CD14-positive monocyte (primary cell): ENCODE results near the gene FAM120B. TPM values are rescaled to one million over a fixed set of nuclear protein-coding genes. Genes with fewer than 3 reads are reported as not detected.

Source experiments
- DNase-seq, 3 donors: peaks; one replicate each; pipeline ENCODE4 v3.0.0-alpha.2; 2011 to 2022
- H2AFZ ChIP-seq: 2 replicates; pipeline ENCODE4 v1.6.0; 2012; ENCODE audit warnings: mild to moderate bottlenecking, low read depth, low read length, inconsistent platforms; ENCODE audit not compliant: insufficient read depth, poor library complexity, severe bottlenecking
- H3K27ac ChIP-seq, 2 donors: 1 replicate in 1 of 2; 2 replicates in 1 of 2; pipeline ENCODE4 v1.5.1; 2012 to 2013; ENCODE audit warnings: low read length in 2 of 2, control low read depth in 1 of 2, inconsistent platforms in 1 of 2, low read depth in 1 of 2, mild to moderate bottlenecking in 1 of 2
- H3K27me3 ChIP-seq, 2 donors: one replicate each; pipeline versions ENCODE4 v1.6.0 to v1.6.1; 2011 to 2013; ENCODE audit warnings: low read length in 2 of 2; ENCODE audit not compliant: control insufficient read depth in 2 of 2, insufficient read depth in 2 of 2
- H3K36me3 ChIP-seq, 2 donors: replicated peaks in 1 of 2; 1 replicate in 1 of 2; 2 replicates in 1 of 2; pipeline versions ENCODE4 v1.5.1 to v1.6.1; 2012 to 2013; ENCODE audit warnings: low read length in 2 of 2, control low read depth in 1 of 2, inconsistent platforms in 1 of 2, mild to moderate bottlenecking in 1 of 2; ENCODE audit not compliant: insufficient read depth in 2 of 2, control insufficient read depth in 1 of 2
- H3K4me1 ChIP-seq, 2 donors: 1 replicate in 1 of 2; 2 replicates in 1 of 2; pipeline versions ENCODE4 v1.5.1 to v1.6.1; 2012 to 2013; ENCODE audit warnings: low read length in 2 of 2, control low read depth in 1 of 2, inconsistent platforms in 1 of 2, mild to moderate bottlenecking in 1 of 2, moderate library complexity in 1 of 2; ENCODE audit not compliant: insufficient read depth in 2 of 2, control insufficient read depth in 1 of 2
- H3K4me2 ChIP-seq: replicated peaks from 2 replicates; pipeline ENCODE3; 2012; ENCODE audit warnings: low read length, moderate library complexity, mild to moderate bottlenecking; ENCODE audit not compliant: poor library complexity, severe bottlenecking; ENCODE audit errors: extremely low read depth
- H3K4me3 ChIP-seq, 3 experiments: fragments of 200-600 bp in 1 of 3; sonication (generic) in 1 of 3; replicated peaks in 1 of 3; 1 replicate in 2 of 3; 2 replicates in 1 of 3; pipeline ENCODE4 v1.5.1; 2011 to 2013; ENCODE audit warnings: low read length in 3 of 3, mild to moderate bottlenecking in 3 of 3, control low read depth in 2 of 3, low read depth in 2 of 3, inconsistent platforms in 1 of 3, moderate library complexity in 1 of 3
- H3K79me2 ChIP-seq: 2 replicates; pipeline ENCODE4 v1.6.0; 2012; ENCODE audit warnings: mild to moderate bottlenecking, control low read depth, inconsistent platforms, low read length, moderate library complexity; ENCODE audit not compliant: insufficient read depth
- H3K9ac ChIP-seq: 2 replicates; pipeline ENCODE4 v1.6.0; 2017; ENCODE audit warnings: low read length, mild to moderate bottlenecking; ENCODE audit not compliant: insufficient read depth, poor library complexity, severe bottlenecking
- H3K9me3 ChIP-seq, 2 donors: replicated peaks in 1 of 2; 1 replicate in 1 of 2; 2 replicates in 1 of 2; pipeline versions ENCODE4 v1.5.1 to v1.6.1; 2012 to 2013; ENCODE audit warnings: low read length in 2 of 2, control low read depth in 1 of 2; ENCODE audit not compliant: control insufficient read depth in 1 of 2, insufficient read depth in 1 of 2
- H4K20me1 ChIP-seq: 2 replicates; pipeline ENCODE4 v1.6.0; 2012; ENCODE audit warnings: mild to moderate bottlenecking, low read length, control low read depth, moderate library complexity; ENCODE audit not compliant: insufficient read depth
- H3K27ac Mint-ChIP-seq, 7 donors: one replicate each; pipeline ENCODE4 v1.8.0; 2020; ENCODE audit warnings: mild to moderate bottlenecking in 7 of 7, mixed read lengths in 7 of 7, moderate library complexity in 6 of 7, inconsistent platforms in 2 of 7
- H3K27me3 Mint-ChIP-seq, 3 donors: one replicate each; pipeline ENCODE4 v1.8.0; 2021 to 2022; ENCODE audit warnings: low read depth in 3 of 3, mild to moderate bottlenecking in 3 of 3, mixed read lengths in 3 of 3, moderate library complexity in 3 of 3, inconsistent platforms in 1 of 3
- H3K36me3 Mint-ChIP-seq, 2 donors: one replicate each; pipeline ENCODE4 v1.8.0; 2020; ENCODE audit warnings: mixed read lengths in 2 of 2, inconsistent platforms in 1 of 2, mild to moderate bottlenecking in 1 of 2
- H3K4me1 Mint-ChIP-seq: one replicate; pipeline ENCODE4 v1.8.0; 2020; ENCODE audit warnings: mild to moderate bottlenecking, mixed read lengths
- H3K4me3 Mint-ChIP-seq, 2 donors: one replicate each; pipeline ENCODE4 v1.8.0; 2020; ENCODE audit warnings: mild to moderate bottlenecking in 2 of 2, mixed read lengths in 2 of 2, moderate library complexity in 1 of 2
- H3K9me3 Mint-ChIP-seq, 7 donors: one replicate each; pipeline ENCODE4 v1.8.0; 2020 to 2022; ENCODE audit warnings: mixed read lengths in 7 of 7, mild to moderate bottlenecking in 6 of 7, moderate library complexity in 6 of 7, inconsistent platforms in 2 of 7
- CTCF ChIP-seq: fragments of 200-600 bp; IDR thresholded peaks from one replicate; pipeline ENCODE4 v1.8.0; 2022; ENCODE audit warnings: antibody characterized with exemption, mild to moderate bottlenecking
- WGBS: methylation state at CpG from one replicate; pipeline ENCODE4 v1.1.5; 2013; ENCODE audit warnings: missing lambda C conversion rate; ENCODE audit not compliant: insufficient coverage; 5-methylcytosine and 5-hydroxymethylcytosine counted together
- intact Hi-C, 2 donors: fragments of 100-400 bp; cut with micrococcal nuclease; formaldehyde crosslinking; loops; one replicate each; pipeline versions ENCODE4 v1.15.0 to v1.15.1; 2023
- polyA plus RNA-seq, 3 donors: library from polyadenylated mRNA; depleted of rRNA in 1 of 3; unstranded in 2 of 3; stranded (reverse) in 1 of 3; fragments of 300-500 nt in 2 of 3; fragments of >200 nt in 1 of 3; fragmentation: Illumina TruSeq in 2 of 3; gene quantifications; 1 replicate in 2 of 3; 2 replicates in 1 of 3; pipeline ENCODE4 v1.2.3, GENCODE V29; 2012 to 2021

FAM120B gene
- polyA plus RNA-seq, 3 donors, result 10.6 to 20.2 (median 11.2) TPM

GRCh38 chr6:170410241-170410640, 103.7 kb downstream of the FAM120B start:
- peaks cover 19 to 21% of the 10 kb centered on the region in 2 donors for H3K36me3 Mint-ChIP-seq
- no peak overlapping the region for H2AFZ ChIP-seq
- no peak overlapping the region for H3K9ac ChIP-seq
- intact Hi-C loops, result no loop called here
- no peaks in the 10 kb centered on the region for H3K27me3 ChIP-seq
- H3K79me2 ChIP-seq, result no peaks in the 10 kb centered on the region
- H3K27ac Mint-ChIP-seq, result no peak overlapping the region
- no peak for DNase-seq
- H3K4me2 ChIP-seq, result no peak overlapping the region
- no peaks in the 10 kb centered on the region for H3K4me1 Mint-ChIP-seq
- no peak overlapping the region for H3K4me3 ChIP-seq
- H3K27ac ChIP-seq, result no peak overlapping the region
- no peaks in the 10 kb centered on the region for H3K4me1 ChIP-seq
- peaks cover 0 to 6% (median 2%) of the 10 kb centered on the region in 3 donors for H3K27me3 Mint-ChIP-seq
- no peak for TF ChIP-seq CTCF
- no peak overlapping the region for H3K4me3 Mint-ChIP-seq
- WGBS, result 100% methylated on average over 4 of the region's 5 CpGs
- H4K20me1 ChIP-seq, result no peaks in the 10 kb centered on the region
- peaks cover 5 to 25% (median 9%) of the 10 kb centered on the region in 7 donors for H3K9me3 Mint-ChIP-seq
- H3K9me3 ChIP-seq, result no peaks in the 10 kb centered on the region
- peaks cover 8 to 14% of the 10 kb centered on the region in 2 donors for H3K36me3 ChIP-seq

- intact Hi-C loops, result no loop called here
- peaks cover 1 to 17% (median 7%) of the 10 kb centered on the region in 7 donors for H3K9me3 Mint-ChIP-seq
- no peaks in the 10 kb centered on the region for H3K9me3 ChIP-seq
- no peak overlapping the region for H3K27ac ChIP-seq
- no peak overlapping the region for H3K4me2 ChIP-seq
- DNase-seq, result no peak
- H3K27ac Mint-ChIP-seq, result peak overlapping the region in 1 of 7 donors; percentile 14
- H3K79me2 ChIP-seq, result no peaks in the 10 kb centered on the region
- no peaks in the 10 kb centered on the region for H3K4me1 Mint-ChIP-seq
- no peaks in the 10 kb centered on the region for H3K4me1 ChIP-seq
- H3K4me3 ChIP-seq, result no peak overlapping the region
- no peak overlapping the region for H3K9ac ChIP-seq
- 79% methylated on average over 2 of the region's 4 CpGs for WGBS
- no peak overlapping the region for H2AFZ ChIP-seq
- no peak overlapping the region for H3K4me3 Mint-ChIP-seq
- no peak for TF ChIP-seq CTCF
- H3K27me3 ChIP-seq, result no peaks in the 10 kb centered on the region
- peaks cover 2 to 9% (median 5%) of the 10 kb centered on the region in 3 donors for H3K27me3 Mint-ChIP-seq
- H3K36me3 Mint-ChIP-seq, result no peaks in the 10 kb centered on the region
- no peaks in the 10 kb centered on the region for H4K20me1 ChIP-seq
- no peaks in the 10 kb centered on the region for H3K36me3 ChIP-seq
Observed at GRCh38 chr6:170415318-170415717, 108.8 kb downstream of the FAM120B start.
